CD4-positive, alpha-beta T cell treated with Interleukin-15 for 4 hours (primary cell): ENCODE results near the gene YAP1.

Source experiments
- DNase-seq: peaks from one replicate; pipeline ENCODE4 v3.0.0-alpha.2; 2020; ENCODE audit warnings: low spot score

The YAP1 gene

GRCh38 chr11:102163368-102163767, 53.1 kb downstream of the YAP1 start:
- DNase-seq, result no peak

DNA sequence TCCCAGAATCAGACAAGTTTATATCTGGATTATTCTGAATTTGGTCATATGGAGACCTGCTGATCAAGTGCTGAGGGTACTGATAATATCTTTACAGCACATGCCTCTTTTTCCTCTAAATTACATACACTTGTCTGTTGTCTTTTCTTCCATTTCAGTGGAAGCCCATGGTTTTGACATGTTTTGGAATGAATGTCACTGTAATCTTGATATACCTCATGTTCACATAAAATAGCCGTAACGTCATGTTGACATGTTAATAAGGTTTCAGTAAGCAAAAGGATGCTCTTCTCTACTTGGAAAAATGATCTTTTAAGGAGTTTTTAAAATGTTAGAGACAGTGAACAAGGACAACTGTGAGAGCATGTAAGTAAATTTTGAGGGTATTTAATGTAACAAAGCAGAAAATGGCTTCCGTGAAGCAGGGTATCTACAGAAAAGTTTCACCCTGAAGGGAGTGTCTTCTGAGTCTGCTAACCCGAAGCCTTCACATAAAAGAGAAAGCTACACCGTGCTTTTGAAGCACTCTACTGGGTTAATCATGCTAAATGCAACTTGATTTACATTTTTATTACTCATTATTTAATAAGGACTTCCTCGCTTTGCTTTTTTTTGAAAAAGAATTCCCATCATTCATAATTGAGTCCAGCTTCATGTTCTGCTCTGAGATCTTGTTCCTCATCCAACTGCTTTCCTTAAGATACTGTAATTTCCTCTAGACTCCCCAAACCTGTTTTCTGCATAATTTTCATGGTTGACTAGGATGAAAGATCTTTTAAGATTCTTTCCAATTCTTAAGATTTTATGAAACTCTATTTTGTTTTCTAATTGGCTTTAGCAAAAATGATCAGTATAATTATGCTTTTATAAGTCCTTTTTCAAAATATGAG, 56.2 kb downstream of the YAP1 start:
- DNase-seq, result no peak

GRCh38 chr11:102168481-102168880, 58.2 kb downstream of the YAP1 start:
- DNase-seq, result no peak

GRCh38 chr11:102171101-102171500, 60.9 kb downstream of the YAP1 start:
- no peak for DNase-seq

GRCh38 chr11:102172127-102172848, 62.0 kb downstream of the YAP1 start:
- no peak for DNase-seq

DNA sequence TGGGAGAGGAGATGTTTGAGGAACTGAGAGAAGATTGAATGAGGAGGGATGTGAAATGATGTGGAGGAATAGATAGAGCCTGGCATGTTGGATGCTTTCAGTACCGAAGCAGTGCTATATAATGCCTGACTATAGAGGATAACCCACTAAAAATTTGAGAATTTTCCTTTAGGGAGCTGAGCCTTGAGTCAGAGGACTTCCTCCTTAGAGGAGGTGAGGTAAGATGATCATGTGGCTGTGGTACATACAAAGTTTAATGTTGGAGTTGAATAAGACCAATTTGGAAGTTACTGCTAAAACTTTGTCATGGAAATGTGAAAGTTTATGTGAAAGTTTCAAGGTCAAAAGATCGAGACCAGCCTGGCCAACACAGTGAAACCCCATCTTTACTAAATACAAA, 66.9 kb downstream of the YAP1 start:
- no peak for DNase-seq

DNA sequence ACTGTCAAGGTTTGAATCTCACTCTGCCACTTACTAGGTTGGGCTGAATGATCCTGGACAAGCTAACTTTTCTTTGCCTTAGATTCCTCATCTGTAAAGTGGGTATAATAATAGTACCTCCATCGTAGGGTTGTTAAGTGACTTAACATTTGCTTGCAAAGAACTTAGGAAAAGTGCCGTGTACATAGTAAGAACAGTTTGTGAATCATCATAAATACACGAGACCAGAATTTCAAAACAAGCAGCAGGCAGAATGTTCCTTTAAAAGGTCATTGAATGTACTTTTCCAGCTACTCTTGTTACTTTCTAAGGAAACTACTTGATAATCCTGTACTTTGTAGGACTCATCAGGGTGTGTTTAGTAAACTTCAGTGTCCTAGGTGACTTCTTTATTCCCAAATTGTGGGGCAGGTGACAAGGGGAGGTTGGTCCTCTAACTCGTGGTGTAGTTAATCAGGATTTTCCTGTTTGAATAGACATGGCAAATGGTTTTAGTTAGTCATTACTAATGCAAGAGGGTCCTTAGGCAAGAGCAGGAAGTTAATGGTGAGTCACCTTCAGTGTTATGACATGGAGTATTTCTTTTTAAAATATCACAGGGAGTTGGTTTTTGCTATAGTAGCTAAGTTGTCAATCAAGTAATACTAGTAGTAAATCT, 67.9 kb downstream of the YAP1 start:
- DNase-seq, result no peak

GRCh38 chr11:102179371-102179770, 69.1 kb downstream of the YAP1 start:
- DNase-seq, result no peak

DNA sequence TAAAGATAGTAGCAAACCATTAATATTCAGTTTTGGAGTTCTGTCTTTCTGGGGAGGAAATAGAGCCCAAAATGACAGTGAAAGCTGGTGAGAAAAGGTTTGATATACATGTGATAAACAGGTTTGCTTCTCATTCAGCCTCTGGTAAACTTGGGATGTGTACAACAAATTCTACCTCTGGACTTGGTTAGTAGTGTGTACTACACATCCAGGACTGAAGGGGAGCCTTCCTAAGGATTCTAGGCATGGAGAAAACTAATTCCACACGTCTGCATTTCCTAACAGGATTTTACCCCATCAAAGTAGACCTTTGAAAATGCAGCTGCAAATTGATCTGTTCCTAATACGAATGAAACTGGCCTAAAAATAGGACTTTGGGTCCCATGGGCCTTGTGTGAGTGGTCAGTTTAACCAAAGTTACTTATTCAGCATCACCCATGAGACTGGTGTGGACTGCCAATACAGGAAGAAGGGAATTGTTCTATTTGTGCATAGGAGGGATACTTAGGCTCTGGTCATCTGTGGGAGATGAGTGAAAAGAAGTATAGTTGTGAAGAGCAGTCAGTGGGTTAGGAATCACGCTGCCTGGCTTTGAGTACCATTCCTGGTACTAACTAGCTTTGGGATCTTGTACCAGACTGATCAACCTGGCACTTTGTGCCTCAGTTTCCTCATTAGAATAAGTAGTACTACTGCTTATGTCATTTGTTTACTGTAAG, 74.2 kb downstream of the YAP1 start:
- DNase-seq, result no peak

- no peak for DNase-seq
These were observed 76.4 kb downstream of the YAP1 start for GRCh38 chr11:102186551-102187191.

GRCh38 chr11:102187416-102188151, 77.3 kb downstream of the YAP1 start:
- no peak for DNase-seq

- DNase-seq, result no peak
These were observed 78.2 kb downstream of the YAP1 start for GRCh38 chr11:102188488-102188887.

DNA sequence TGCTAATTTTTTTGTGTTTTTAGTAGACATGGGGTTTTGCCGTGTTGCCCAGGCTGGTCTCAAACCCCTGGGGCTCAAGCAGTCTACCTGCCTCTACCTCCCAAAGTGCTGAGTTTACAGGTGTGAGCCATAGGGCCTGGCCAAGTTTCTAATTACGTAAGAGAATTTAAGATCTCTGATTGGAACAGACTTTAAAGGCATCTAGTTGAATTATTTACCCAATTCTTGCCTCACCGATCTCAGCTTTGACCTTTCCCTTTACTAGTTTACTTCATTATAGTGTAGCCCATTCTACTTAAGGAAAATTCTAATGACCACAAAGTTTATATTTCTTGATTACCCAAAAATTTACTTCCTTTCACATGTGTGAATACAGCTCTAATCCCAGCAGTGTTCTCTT, 81.6 kb downstream of the YAP1 start:
- DNase-seq, result no peak

DNA sequence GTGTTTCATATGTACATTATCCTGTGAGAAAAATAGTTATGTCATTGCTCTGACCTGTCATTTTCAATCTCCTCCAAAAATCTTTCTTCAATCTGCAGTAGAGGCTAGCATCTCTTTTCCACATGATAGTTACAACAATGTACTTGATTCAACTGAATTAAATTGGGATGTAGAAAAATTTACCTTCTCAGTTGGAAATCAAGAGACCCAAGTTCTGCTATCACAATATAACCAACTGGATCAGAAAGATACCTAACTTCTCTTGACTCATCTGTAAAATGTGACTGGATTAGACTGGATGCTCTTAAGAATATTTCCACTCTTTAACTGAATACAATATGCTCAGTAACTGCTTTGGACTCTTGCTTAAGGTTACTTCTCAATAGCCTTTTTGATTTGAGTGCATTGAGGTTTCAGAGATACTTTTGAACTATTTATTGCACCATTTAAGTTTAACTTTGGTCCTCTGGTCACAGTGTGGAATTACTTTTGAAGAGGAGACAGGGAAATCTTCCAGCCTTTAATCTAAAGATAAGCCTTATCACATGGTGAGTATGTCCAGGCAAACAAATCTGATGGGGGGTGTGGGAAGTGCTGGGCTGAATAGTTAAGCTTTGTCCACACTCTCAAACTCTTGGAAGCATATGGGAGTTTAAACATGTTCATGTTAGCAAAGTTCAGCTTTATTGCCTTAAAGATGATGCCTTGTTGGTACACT, 82.3 kb downstream of the YAP1 start:
- DNase-seq, result no peak

- DNase-seq, result no peak
These were observed 84.0 kb downstream of the YAP1 start for GRCh38 chr11:102194257-102194656.

DNA sequence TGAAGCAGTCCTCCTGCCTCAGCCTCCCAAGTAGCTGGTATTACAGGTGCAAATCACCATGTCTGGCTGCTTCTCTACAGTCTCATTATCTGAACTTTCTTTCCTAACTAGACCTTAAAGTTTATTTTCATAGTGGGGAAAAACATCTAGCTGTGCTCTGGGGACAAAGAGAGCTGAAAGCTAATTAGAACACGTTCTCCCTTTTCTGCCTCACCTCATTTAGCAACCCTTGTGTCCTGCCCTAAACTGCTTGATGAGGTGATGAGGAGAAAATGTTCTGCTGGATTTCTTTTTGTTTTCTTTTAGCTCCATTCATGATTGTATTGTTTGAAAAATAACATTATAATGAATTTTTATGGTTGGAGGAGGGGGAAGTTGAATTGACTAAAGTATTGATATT, 84.7 kb downstream of the YAP1 start:
- DNase-seq, result no peak

- DNase-seq, result no peak
These were observed 86.1 kb downstream of the YAP1 start for GRCh38 chr11:102196351-102196750.

- no peak for DNase-seq
These were observed 86.6 kb downstream of the YAP1 start for GRCh38 chr11:102196816-102197215.

GRCh38 chr11:102197670-102198139, 87.5 kb downstream of the YAP1 start:
- DNase-seq, result no peak

DNA sequence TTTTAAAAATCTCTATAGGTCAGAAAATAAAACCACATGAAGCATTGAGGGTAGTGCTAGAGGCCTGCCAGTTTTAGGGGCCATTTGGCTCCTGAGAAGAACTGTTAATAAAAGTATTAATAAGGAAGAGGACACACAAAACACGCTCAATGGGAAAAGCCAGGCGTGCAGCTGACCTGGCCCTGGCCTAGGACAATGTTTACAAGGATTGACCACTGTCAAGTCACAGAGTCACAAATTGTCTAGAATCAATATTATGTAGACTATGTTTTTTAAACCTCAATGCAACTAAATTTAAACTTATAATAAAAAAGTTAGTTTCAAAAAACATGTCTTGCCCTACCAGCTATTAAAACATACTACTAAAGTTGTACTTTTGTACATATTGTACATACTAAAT, 89.4 kb downstream of the YAP1 start:
- no peak for DNase-seq
